GM18511 (cell line): Measurements from ENCODE around the gene BAHD1.

Experiments
- ATAC-seq: cut with Tn5 transposase; IDR thresholded peaks from one replicate; pipeline ENCODE4 v1.9.1; 2021; ENCODE audit warnings: mild to moderate bottlenecking, moderate library complexity; ENCODE audit not compliant: unreplicated experiment

Gene BAHD1

DNA sequence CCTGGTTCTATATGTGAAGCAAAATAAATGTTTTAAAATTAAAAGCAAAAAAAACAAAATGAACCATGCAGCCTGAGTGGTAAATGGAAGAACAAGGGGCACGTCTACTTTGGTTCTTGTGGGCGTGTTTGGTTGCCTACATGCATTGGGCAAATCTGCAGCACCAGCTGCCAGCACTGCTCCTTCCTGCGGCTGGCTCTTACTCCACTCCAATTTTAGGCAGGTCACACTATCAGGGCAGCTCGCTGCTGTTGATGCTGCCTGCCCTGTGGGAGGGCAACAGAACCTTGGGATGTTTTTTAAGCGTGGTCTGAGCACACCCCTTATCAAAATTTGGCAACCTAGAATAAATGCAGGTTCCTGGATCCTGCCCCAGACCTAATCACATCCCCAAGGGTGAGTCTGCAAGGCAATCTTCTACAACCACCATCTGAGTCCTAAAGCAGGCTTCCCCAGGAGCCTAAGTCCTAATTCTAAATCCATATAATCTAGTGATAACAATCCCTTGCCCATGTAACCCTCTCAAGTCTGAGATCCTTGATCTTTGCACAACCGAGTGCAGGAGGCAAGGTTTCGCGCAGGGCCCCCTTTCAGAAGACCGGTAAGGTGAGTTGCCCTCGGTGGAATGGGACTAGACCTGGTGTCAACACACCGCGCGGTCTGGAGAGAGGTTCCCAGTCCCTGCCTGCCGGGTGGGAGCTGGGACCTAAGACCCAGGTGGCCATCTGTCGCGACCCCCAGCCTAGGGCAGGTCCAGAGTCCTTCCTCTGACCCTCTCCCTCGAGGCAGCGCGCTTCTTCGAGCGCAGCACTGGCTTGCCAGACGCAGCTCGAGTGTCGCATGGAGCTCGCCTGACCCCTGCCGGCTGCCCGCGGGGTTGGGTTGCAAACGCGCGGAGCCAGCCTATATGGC lies 19.3 kb upstream of the BAHD1 start:
- ATAC-seq, result peak; percentile 86

DNA sequence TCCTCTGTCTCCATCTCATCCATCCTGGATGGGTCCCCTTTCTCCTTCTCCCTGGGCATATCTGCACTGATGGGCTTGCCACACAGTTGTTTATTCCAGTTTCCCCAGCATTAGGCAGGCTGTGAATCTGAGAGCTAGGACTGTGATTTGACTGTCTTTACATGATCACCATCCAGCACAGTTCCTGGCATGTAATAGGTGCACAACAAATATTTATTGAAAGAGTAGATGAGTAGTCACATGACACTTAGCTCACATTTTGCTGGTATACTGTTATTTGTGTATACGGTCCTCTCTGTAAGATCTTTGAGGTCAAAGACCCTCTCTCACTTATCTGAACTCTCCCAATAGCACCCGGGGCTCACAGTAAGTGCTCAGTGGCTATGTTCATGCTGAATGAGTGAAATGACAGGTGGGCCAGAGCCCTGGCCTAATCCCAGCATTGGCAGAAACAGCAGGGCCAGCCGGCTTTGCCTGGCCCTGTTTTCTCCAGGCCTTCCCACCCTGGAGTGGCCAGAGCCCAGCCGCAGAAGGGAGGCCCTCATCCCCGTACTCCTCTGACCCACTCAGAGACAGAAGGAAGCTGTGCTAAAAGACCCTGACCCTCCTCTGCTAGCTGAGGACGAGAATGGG lies 16.2 kb upstream of the BAHD1 start:
- ATAC-seq, result no peak

DNA sequence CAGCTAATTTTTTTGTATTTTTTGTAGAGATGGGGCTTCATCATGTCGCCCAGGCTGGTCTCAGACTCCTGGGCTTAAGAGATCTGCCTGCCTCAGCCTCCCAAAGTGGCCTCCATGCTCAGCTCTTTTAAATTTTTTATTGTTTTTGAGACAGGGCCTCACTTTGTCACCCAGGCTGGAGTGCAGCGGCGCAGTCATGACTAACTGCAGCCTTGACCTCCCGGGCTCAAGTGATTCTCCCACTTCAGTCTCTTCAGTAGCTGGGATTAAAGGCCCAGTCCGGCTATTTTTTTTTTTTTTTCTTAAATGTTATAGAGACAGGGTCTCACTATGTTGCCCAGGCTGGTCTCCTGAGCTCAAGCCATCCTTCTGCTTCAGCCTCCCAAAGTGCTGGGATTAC lies 15.1 kb upstream of the BAHD1 start:
- no peak for ATAC-seq

DNA sequence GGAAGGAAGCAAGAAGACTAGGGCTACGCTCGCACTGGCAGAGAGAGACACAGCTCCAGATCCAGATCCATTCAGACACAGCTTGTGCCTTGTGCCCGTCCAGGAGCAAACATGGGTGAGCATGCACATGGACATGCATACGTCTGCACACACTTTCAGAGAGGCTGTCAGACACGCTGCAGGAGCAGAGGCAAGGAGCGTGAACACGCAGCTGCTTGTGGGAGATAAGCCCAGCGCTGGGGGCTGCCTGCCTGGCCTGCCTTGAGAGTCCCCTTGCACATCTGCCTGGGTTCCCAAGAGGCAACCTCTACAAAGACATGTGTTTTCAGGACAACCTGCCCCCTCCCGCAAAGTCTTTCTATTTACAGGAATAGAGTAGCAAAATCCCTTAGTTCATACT lies 13.6 kb upstream of the BAHD1 start:
- ATAC-seq, result no peak

GRCh38 chr15:40428185-40428584 lies 12.6 kb upstream of the BAHD1 start:
- ATAC-seq, result no peak

DNA sequence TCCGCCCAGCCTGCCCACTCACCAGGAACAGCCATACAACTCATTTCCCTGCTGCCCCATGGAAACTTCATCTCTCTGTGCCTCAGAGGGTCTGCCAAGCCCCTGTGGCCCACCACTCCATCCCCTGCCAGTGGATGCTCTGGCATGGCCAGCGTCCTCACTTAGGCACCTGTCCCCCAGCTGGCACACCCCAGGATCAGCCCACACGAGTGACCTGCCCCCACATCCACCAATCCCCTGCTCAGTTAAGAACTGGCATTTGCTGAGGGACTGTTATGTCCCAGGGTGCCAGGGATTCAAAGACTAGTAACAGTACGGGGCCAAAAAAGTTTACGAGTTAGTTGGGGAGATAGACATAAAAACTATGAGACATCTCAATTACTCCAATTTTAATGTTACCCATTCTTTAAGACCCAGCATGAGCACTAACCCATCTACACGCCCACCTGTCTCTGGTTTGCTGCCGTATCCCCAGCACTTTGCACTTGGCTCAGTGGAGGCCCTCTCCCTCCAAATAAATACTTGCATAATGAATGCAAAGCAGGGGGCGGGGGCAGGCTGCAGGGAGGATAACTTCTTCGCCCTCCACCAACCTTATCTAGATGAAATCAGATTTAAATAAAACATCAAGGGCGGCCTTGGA lies 11.6 kb upstream of the BAHD1 start:
- ATAC-seq, result no peak

DNA sequence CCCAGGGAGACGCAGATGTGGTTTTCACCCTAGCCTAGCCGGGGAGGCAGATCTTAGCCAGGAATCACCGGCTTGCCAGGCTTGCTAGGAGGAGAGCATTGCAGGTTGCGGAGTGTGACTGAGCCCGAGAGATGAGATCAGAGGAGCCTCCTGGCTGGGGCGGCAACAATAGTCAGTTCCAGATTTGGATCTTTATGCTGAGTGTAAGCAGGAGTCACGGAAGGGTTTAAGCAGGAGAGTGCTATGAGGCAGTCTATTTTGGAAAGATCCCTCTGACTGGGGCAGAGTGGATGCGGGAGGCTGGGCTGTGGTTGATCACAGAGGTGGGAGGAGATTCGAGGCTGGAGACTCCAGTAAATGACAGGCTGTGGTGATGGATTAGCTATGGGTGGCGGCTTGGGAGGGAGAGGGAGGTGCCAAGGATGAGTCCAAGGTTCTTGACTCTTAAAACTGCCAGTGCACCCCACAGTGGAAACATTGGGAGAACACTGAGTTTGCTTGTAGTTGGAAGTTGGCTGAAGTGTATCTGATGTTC lies 10.4 kb upstream of the BAHD1 start:
- no peak for ATAC-seq

DNA sequence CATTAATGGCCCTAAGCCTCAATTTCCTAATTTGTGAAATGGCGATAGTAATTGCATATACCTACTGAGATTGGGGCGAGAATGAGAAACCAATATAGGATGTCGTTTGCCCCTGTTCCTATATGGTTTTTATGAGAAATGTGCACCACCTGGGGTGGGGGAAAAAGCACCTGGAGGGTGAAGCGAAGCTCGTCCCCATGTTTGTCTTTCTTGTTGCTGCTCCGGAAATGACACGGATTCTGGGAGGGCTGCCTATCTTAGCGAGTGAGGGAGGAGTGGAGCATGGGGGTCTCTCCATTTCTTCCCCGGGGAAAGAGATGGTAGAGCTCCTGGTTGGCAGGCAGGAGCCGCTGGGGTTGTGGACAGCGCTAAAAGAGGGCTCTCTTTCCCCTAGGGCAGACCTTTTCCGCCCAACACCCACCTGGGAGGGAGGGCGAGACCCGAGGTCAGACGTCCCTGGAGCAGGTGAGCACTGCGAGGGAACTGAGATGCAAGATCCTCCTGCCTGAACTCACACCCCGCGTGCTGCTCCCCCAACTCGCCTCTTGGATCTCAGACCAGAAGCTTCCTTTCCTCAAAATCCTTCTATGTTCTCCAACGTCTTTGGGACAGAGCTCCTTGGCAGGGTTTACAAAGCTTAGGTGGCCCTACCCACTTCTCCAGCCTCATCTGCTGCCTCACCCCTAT lies 5.6 kb upstream of the BAHD1 start:
- ATAC-seq, result no peak

- ATAC-seq, result no peak
These were observed 5.1 kb upstream of the BAHD1 start for GRCh38 chr15:40435710-40436089.

- no peak for ATAC-seq
These were observed 4.4 kb upstream of the BAHD1 start for GRCh38 chr15:40436116-40436891.

GRCh38 chr15:40436892-40437751 lies 3.6 kb upstream of the BAHD1 start:
- no peak for ATAC-seq

- no peak for ATAC-seq
These were observed 2.7 kb upstream of the BAHD1 start for GRCh38 chr15:40437752-40438687.

GRCh38 chr15:40438712-40439111 lies 2.0 kb upstream of the BAHD1 start:
- no peak for ATAC-seq

GRCh38 chr15:40439461-40439959 lies 1.2 kb upstream of the BAHD1 start:
- no peak for ATAC-seq

- no peak for ATAC-seq
These were observed 602 bp upstream of the BAHD1 start for GRCh38 chr15:40439960-40440742.

DNA sequence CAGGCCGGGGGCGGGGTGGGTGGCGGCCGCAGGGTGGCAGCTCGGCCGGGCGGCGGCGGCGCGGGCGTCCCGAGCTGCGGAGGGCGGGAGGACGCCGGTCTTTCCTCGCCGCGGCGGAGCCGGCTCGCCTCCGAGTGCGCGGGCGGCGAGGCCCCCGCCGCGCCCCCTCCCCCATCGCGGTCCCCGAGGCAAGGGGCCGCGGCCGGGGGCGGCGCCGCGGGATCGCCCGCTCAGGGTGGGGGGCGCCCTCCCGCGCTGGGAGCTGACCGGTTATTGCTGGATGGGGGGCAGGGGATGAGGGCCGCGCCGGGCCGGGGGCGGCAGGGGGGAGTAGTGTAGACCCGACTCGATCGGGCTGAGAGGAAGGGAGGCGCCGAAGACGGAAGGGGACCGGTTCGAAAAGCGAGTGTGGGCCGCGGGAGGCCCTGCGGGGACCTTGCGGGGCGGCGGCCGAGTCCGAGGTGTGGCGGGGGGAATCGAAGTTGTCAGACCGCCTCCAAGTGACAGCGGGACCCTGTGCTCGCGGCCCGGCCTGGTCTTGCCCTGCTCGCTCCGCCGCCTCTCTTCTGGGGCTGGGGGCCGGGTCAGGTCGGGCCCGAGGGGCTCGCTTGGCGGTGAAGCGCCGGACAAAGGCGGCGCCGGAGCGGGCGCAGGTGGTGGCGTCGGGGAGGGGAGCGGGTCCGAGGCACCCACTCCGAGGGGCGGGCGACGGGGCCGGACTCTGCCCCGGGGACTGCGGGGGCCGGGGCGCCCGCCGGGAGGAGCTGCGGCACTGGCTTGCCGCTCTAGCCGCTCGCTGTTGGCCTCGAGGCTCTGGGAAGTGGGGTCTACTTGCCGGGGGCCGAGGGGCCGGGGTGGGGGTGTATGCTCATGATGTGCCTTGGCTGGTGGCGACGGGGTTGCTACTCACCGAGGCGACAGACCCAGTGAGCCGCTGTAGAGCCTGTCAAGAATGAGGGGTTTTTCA lies 1.1 kb downstream of the BAHD1 start:
- peak; percentile 10 for ATAC-seq
